HCT116 (cell line): ENCODE results near the gene GRID2. TPM values are rescaled to one million over a fixed set of nuclear protein-coding genes. Genes with fewer than 3 reads are reported as not detected.

Source experiments
- ATAC-seq: fragments of 200-7000 bp; cut with Tn5 transposase; 2 replicates; pipeline ENCODE4 v1.9.1; 2020; ENCODE audit warnings: mild to moderate bottlenecking, moderate library complexity
- BruUV-seq: library from RNA; stranded (reverse); fragments of 400-500 nt; replicated peaks from 2 replicates; lab custom pipeline; 2021; lab: Mats Ljungman, UMichigan
- CTCF ChIA-PET: fragments of 300-600 bp; sonication (Branson Sonifier 250); formaldehyde crosslinking; loops from one replicate; lab custom pipeline; 2021; ENCODE audit warnings: antibody characterized with exemption; lab: Charles Lee
- POLR2A ChIA-PET: fragments of 300-600, 350-600 bp; sonication (Branson Sonifier 250); formaldehyde crosslinking; loops from one replicate; lab custom pipeline; 2021; ENCODE audit warnings: antibody characterized with exemption; lab: Charles Lee
- RAD21 ChIA-PET, 2 experiments: fragments of 300-600 bp; sonication (Branson Sonifier 250); formaldehyde crosslinking; loops; one replicate each; lab custom pipeline; 2023; ENCODE audit warnings: low total read pairs in 2 of 2; ENCODE audit not compliant: uncharacterized antibody in 2 of 2, unreplicated experiment in 2 of 2, low non-redundant PET in 1 of 2; lab: Charles Lee
- DNase-seq: peaks from one replicate; pipeline ENCODE4 v3.0.0-alpha.2; 2010; ENCODE audit warnings: low read depth, low spot score
- H2AFZ ChIP-seq: fragments of 200-600 bp; shearing (Covaris generic), sonication (generic); 2 replicates; pipeline ENCODE4 v1.6.1; 2017; ENCODE audit warnings: low read depth, mixed run types, mixed read lengths, antibody characterized with exemption, low read length; ENCODE audit not compliant: poor library complexity, severe bottlenecking
- H3K27ac ChIP-seq: 2 replicates; pipeline ENCODE4 v1.5.1; 2012; ENCODE audit warnings: low read depth, low read length
- H3K27me3 ChIP-seq: fragments of 200-600 bp; sonication (generic); 2 replicates; pipeline ENCODE4 v1.6.1; 2016; ENCODE audit warnings: mixed run types, low read length, mixed read lengths; ENCODE audit not compliant: insufficient read depth
- H3K36me3 ChIP-seq, 2 experiments: fragments of 200-500 bp in 1 of 2; fragments of 200-600 bp in 1 of 2; sonication (Bioruptor generic) in 1 of 2; sonication (generic) in 1 of 2; 2 replicates each; pipeline versions ENCODE4 v1.5.1 to v1.6.1; 2014 to 2016; ENCODE audit warnings: low read length in 2 of 2, inconsistent platforms in 1 of 2, mixed read lengths in 1 of 2, mixed run types in 1 of 2; ENCODE audit not compliant: insufficient read depth in 2 of 2, control insufficient read depth in 1 of 2
- H3K4me1 ChIP-seq, 2 experiments: fragments of 200-600 bp in 1 of 2; sonication (generic) in 1 of 2; 2 replicates each; pipeline versions ENCODE4 v1.5.1 to v1.6.1; 2012 to 2017; ENCODE audit warnings: low read length in 2 of 2, inconsistent platforms in 1 of 2, mild to moderate bottlenecking in 1 of 2, mixed read lengths in 1 of 2, mixed run types in 1 of 2, moderate library complexity in 1 of 2; ENCODE audit not compliant: insufficient read depth in 2 of 2, control insufficient read depth in 1 of 2
- H3K4me2 ChIP-seq: fragments of 200-600 bp; sonication (generic); 2 replicates; pipeline ENCODE4 v1.6.1; 2017; ENCODE audit warnings: mixed run types, low read length, mixed read lengths
- H3K4me3 ChIP-seq, 2 experiments: fragments of 200-600 bp in 1 of 2; sonication (generic) in 1 of 2; replicated peaks in 1 of 2; 2 replicates each; pipeline ENCODE4 v1.5.1; 2011 to 2016; ENCODE audit warnings: low read length in 2 of 2, control low read depth in 1 of 2, low read depth in 1 of 2, mild to moderate bottlenecking in 1 of 2, mixed read lengths in 1 of 2, mixed run types in 1 of 2
- H3K79me2 ChIP-seq: fragments of 200-600 bp; sonication (generic); 2 replicates; pipeline ENCODE4 v1.6.1; 2017; ENCODE audit warnings: mild to moderate bottlenecking, mixed run types, low read length, moderate library complexity, mixed read lengths; ENCODE audit not compliant: insufficient read depth
- H3K9ac ChIP-seq: fragments of 200-600 bp; sonication (generic); 2 replicates; pipeline ENCODE4 v1.6.1; 2016; ENCODE audit warnings: low read length, mixed read lengths
- H3K9me2 ChIP-seq: fragments of 200-600 bp; sonication (generic), shearing (Covaris generic); 2 replicates; pipeline ENCODE4 v1.6.1; 2017; ENCODE audit warnings: mixed run types, mild to moderate bottlenecking, moderate library complexity; ENCODE audit not compliant: insufficient read depth
- H3K9me3 ChIP-seq, 2 experiments: fragments of 200-500 bp in 1 of 2; fragments of 200-600 bp in 1 of 2; sonication (Bioruptor generic) in 1 of 2; sonication (generic) in 1 of 2; 2 replicates each; pipeline ENCODE4 v1.6.1; 2014 to 2017; ENCODE audit warnings: low read length in 2 of 2, mixed read lengths in 2 of 2, inconsistent platforms in 1 of 2, low read depth in 1 of 2, mild to moderate bottlenecking in 1 of 2, mixed run types in 1 of 2, moderate library complexity in 1 of 2; ENCODE audit not compliant: control insufficient read depth in 1 of 2, insufficient read depth in 1 of 2
- H4K20me1 ChIP-seq: fragments of 200-600 bp; sonication (generic), shearing (Covaris generic); 2 replicates; pipeline ENCODE4 v1.6.1; 2017; ENCODE audit warnings: mixed run types, mild to moderate bottlenecking, moderate library complexity; ENCODE audit not compliant: insufficient read depth
- CTCF ChIP-seq, 3 experiments: fragments of 200-600 bp in 1 of 3; sonication (generic) in 1 of 3; IDR thresholded peaks in 2 of 3; conservative IDR thresholded peaks in 1 of 3; 2 replicates each; pipeline ENCODE4 v1.5.1; 2012 to 2017; ENCODE audit warnings: low read depth in 2 of 3, low read length in 2 of 3, antibody characterized with exemption in 1 of 3, borderline replicate concordance in 1 of 3, control low read depth in 1 of 3, mild to moderate bottlenecking in 1 of 3, mixed read lengths in 1 of 3, mixed run types in 1 of 3, moderate library complexity in 1 of 3; ENCODE audit not compliant: insufficient read depth in 1 of 3
- EGR1 ChIP-seq: IDR thresholded peaks from 2 replicates; pipeline ENCODE4 v1.6.1; 2012; ENCODE audit warnings: low read depth
- ELF1 ChIP-seq: IDR thresholded peaks from 2 replicates; pipeline ENCODE4 v1.6.1; 2012; ENCODE audit warnings: low read depth, borderline replicate concordance
- JUND ChIP-seq: IDR thresholded peaks from 2 replicates; pipeline ENCODE4 v1.6.1; 2012
- RAD21 ChIP-seq: IDR thresholded peaks from 2 replicates; pipeline ENCODE4 v1.6.1; 2012; ENCODE audit warnings: low read depth, mild to moderate bottlenecking
- YY1 ChIP-seq: IDR thresholded peaks from 2 replicates; pipeline ENCODE4 v1.6.1; 2011; ENCODE audit warnings: low read length, low read depth, moderate library complexity, mild to moderate bottlenecking; ENCODE audit not compliant: insufficient replicate concordance; ENCODE audit errors: extremely low read depth
- ZNF274 ChIP-seq: fragments of 200-500 bp; sonication (Bioruptor generic); IDR thresholded peaks from 2 replicates; pipeline ENCODE4 v1.6.1; 2014; ENCODE audit warnings: mild to moderate bottlenecking, low read depth, low read length, inconsistent platforms
- intact Hi-C: fragments of 100-400 bp; cut with micrococcal nuclease; formaldehyde crosslinking; loops from 2 replicates; pipeline ENCODE4 v1.10.0; 2022
- total RNA-seq: library from RNA; stranded (reverse); gene quantifications from one replicate; pipeline ENCODE4 v1.2.1, GENCODE V29; 2021; ENCODE audit not compliant: unreplicated experiment
- TF ChIP-seq, protein P1 (sequence below): IDR thresholded peaks from 2 replicates; pipeline ENCODE4 v1.6.1; 2012

The GRID2 gene
- total RNA-seq, 1 experiment from 2014 or later, result not detected

GRCh38 chr4:92279296-92279695 lies 24.5 kb upstream of the GRID2 start:
- no peaks in the 10 kb centered on the region for H3K27me3 ChIP-seq
- no peaks in the 10 kb centered on the region for H3K79me2 ChIP-seq
- TF ChIP-seq YY1, result no peak
- TF ChIP-seq ZNF274, result no peak
- TF ChIP-seq CTCF (IDR thresholded peaks at IDR 0.05 in 2 of 3, conservative IDR thresholded peaks at IDR 0.05 in 1 of 3; ENCODE audit: borderline replicate concordance in 1 of 3, insufficient read depth in 1 of 3, low read depth in 2 of 3, low read length in 2 of 3), result no peak
- TF ChIP-seq, protein P1, sequence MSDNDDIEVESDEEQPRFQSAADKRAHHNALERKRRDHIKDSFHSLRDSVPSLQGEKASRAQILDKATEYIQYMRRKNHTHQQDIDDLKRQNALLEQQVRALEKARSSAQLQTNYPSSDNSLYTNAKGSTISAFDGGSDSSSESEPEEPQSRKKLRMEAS, result no peak
- TF ChIP-seq JUND, result no peak
- TF ChIP-seq RAD21, result no peak
- no peak for TF ChIP-seq EGR1
- intact Hi-C loops, result no loop called here
- POLR2A ChIA-PET, result no interaction called here
- H3K9ac ChIP-seq, result no peak overlapping the region
- no peaks in the 10 kb centered on the region for H3K9me2 ChIP-seq
- no peak for DNase-seq
- RAD21 ChIA-PET, result no interaction called here
- no peaks in the 10 kb centered on the region for H4K20me1 ChIP-seq
- H3K27ac ChIP-seq, result no peak overlapping the region
- ATAC-seq, result no peak
- H3K4me3 ChIP-seq, result no peak overlapping the region
- CTCF ChIA-PET, result interaction anchor here (1.4 kb wide), 1 partner anchor 8 kb away, joined by 3 read pairs; no protein-coding TSS in a partner anchor
- no peaks in the 10 kb centered on the region for H3K36me3 ChIP-seq
- no TSS peak for BruUV-seq
- H3K4me1 ChIP-seq, result no peaks in the 10 kb centered on the region
- no peak overlapping the region for H2AFZ ChIP-seq
- H3K4me2 ChIP-seq, result no peak overlapping the region
- no peaks in the 10 kb centered on the region for H3K9me3 ChIP-seq

DNA sequence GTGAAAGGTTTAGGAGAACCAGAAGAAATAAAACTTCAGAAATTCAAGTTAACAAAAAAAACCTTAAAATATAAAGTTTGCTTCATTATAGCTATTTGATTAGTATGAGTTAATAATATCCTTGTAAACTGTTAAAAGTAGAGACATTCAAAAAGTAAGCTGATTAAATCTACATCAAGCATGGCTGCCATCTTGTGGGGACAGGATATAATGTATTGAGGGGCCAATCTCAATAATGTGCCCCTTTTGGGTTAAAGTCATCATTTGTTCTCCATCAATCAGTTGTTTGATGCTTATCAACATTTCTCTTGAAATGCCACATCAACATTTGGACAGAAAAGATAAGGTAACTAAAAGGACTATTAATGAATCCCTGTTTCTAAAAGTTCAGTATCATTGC lies 4.6 kb upstream of the GRID2 start:
- H3K9me3 ChIP-seq, result no peaks in the 10 kb centered on the region
- no peak overlapping the region for H3K4me2 ChIP-seq
- H3K27ac ChIP-seq, result no peak overlapping the region
- H3K9me2 ChIP-seq, result no peaks in the 10 kb centered on the region
- POLR2A ChIA-PET, result no interaction called here
- TF ChIP-seq RAD21, result peak; percentile 18; the same call in 1 of the 2 replicates
- TF ChIP-seq ELF1, result no peak
- TF ChIP-seq CTCF (IDR thresholded peaks at IDR 0.05 in 2 of 3, conservative IDR thresholded peaks at IDR 0.05 in 1 of 3; ENCODE audit: borderline replicate concordance in 1 of 3, insufficient read depth in 1 of 3, low read depth in 2 of 3, low read length in 2 of 3), result peak in 2 of 3 experiments; percentile 4 to 34; a peak in 2 of 6 replicates
- TF ChIP-seq, all 23 proteins: peak for 2
- RAD21 ChIA-PET, result no interaction called here
- intact Hi-C loops, result no loop called here
- Histone ChIP-seq H3K4me3 (no peak overlapping the region), H3K9ac (no peak overlapping the region), H4K20me1 (no peaks in the 10 kb centered on the region), H2AFZ (no peak overlapping the region), H3K4me1 (peaks cover 0 to 5% of the 10 kb centered on the region in 2 experiments; a peak in 2 of 4 replicates), H3K27me3 (no peaks in the 10 kb centered on the region), H3K36me3 (no peaks in the 10 kb centered on the region), H3K79me2 (no peaks in the 10 kb centered on the region)
- ATAC-seq (no peak), DNase-seq (no peak)
- BruUV-seq, result no TSS peak
- CTCF ChIA-PET, result no interaction called here
